Cardiac muscle cell (in vitro differentiated cells and primary cell): ENCODE measurements around the gene PPP1CC. TPM values are rescaled to one million over a fixed set of nuclear protein-coding genes. Genes with fewer than 3 reads are reported as not detected.
"Not testable (repeated sequence)": the region's sequence is repeated elsewhere in the genome, so short reads cannot be mapped to it uniquely, and the experiment has no call there.

ENCODE experiments used
- DNase-seq, 2 donors: peaks; one replicate each; pipeline versions ENCODE4 v3.0.0 to v3.0.0-alpha.2; 2010 to 2017; ENCODE audit warnings: low read depth in 1 of 2, low spot score in 1 of 2
- H3K27ac ChIP-seq: fragments of 200-600 bp; sonication (generic); 2 replicates; pipeline ENCODE4 v1.5.1; 2016
- H3K27me3 ChIP-seq: fragments of 200-600 bp; sonication (generic); 2 replicates; pipeline ENCODE4 v1.6.0; 2016; ENCODE audit warnings: control low read depth
- H3K36me3 ChIP-seq: fragments of 200-600 bp; sonication (generic); 2 replicates; pipeline ENCODE4 v1.5.1; 2016; ENCODE audit warnings: control low read depth
- H3K4me1 ChIP-seq: fragments of 200-600 bp; sonication (generic); 2 replicates; pipeline ENCODE4 v1.8.1; 2017; ENCODE audit warnings: low read depth, mild to moderate bottlenecking, mixed run types
- H3K4me3 ChIP-seq: fragments of 200-600 bp; sonication (generic); 2 replicates; pipeline ENCODE4 v1.5.1; 2016; ENCODE audit warnings: mild to moderate bottlenecking
- H3K9me3 ChIP-seq: fragments of 200-600 bp; sonication (generic); 2 replicates; pipeline ENCODE4 v1.5.1; 2017; ENCODE audit warnings: low read depth, mild to moderate bottlenecking, control low read depth
- polyA plus RNA-seq: library from polyadenylated mRNA; unstranded; fragments of >200 nt; fragmentation: Nextera tagmentation; extraction: Ambion mirVana; gene quantifications from 2 replicates; pipeline ENCODE4 v1.2.1, GENCODE V29; 2016
- total RNA-seq: library from RNA; depleted of rRNA; stranded (reverse); fragments of >200 nt; gene quantifications from 2 replicates; pipeline ENCODE4 v1.2.3, GENCODE V29; 2016
- TF ChIP-seq, protein P1 (sequence below): IDR thresholded peaks from 2 replicates; pipeline ENCODE4 v1.5.1; 2012; ENCODE audit warnings: low read depth, mild to moderate bottlenecking, low read length

Gene PPP1CC
- total and polyA plus RNA-seq, 2 experiments from 2014 or later = 85.2 to 150 TPM

DNA sequence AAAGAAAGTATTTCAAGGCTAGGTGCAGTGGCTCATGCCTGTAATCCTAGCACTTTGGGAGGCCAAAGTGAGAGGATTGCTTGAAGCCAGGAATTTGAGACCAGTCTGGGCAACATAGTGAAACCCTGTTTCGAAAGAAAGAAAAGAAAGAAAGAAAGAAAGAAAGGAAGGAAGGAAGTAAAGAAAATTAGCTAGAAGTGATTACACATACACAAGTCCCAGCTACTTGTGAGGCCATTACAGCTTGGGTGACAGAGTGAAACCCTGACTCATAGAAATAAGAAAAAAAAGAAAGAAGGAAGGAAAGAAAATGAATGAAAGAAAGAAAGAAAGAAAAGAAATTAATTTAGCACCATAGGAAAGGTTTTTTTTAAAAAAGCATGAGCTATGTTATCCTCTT, 33.3 kb upstream of the PPP1CC start:
- H3K36me3 ChIP-seq = no peaks in the 10 kb centered on the region
- TF ChIP-seq, protein P1, sequence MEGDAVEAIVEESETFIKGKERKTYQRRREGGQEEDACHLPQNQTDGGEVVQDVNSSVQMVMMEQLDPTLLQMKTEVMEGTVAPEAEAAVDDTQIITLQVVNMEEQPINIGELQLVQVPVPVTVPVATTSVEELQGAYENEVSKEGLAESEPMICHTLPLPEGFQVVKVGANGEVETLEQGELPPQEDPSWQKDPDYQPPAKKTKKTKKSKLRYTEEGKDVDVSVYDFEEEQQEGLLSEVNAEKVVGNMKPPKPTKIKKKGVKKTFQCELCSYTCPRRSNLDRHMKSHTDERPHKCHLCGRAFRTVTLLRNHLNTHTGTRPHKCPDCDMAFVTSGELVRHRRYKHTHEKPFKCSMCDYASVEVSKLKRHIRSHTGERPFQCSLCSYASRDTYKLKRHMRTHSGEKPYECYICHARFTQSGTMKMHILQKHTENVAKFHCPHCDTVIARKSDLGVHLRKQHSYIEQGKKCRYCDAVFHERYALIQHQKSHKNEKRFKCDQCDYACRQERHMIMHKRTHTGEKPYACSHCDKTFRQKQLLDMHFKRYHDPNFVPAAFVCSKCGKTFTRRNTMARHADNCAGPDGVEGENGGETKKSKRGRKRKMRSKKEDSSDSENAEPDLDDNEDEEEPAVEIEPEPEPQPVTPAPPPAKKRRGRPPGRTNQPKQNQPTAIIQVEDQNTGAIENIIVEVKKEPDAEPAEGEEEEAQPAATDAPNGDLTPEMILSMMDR = no peak
- H3K9me3 ChIP-seq = no peaks in the 10 kb centered on the region
- no peaks in the 10 kb centered on the region for H3K27me3 ChIP-seq
- no peaks in the 10 kb centered on the region for H3K4me1 ChIP-seq
- DNase-seq = no peak
- H3K4me3 ChIP-seq = no peak overlapping the region
- H3K27ac ChIP-seq = no peak overlapping the region

DNA sequence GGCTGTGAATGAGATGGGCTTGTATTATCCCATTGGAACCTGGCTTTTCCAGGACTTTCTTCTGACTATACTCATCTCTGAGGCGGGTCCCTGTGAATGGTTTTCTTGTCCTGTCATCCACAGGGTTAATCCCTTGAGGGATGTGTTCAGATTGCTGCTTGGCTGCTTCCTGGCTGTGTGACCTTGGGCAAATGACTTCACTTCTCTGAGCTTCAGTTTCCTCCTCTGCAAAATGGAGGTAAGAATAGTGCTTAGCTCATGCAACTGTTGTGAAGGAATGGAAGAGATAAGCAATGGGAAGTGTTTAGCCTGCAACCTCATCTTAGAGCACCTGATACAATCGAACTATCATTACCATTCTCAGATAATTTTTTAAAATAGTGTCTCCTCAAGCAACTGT, 32.1 kb upstream of the PPP1CC start:
- H3K4me3 ChIP-seq = no peak overlapping the region
- no peaks in the 10 kb centered on the region for H3K27me3 ChIP-seq
- no peaks in the 10 kb centered on the region for H3K4me1 ChIP-seq
- no peak overlapping the region for H3K27ac ChIP-seq
- no peaks in the 10 kb centered on the region for H3K9me3 ChIP-seq
- TF ChIP-seq, protein P1 = no peak
- DNase-seq = no peak
- no peaks in the 10 kb centered on the region for H3K36me3 ChIP-seq

DNA sequence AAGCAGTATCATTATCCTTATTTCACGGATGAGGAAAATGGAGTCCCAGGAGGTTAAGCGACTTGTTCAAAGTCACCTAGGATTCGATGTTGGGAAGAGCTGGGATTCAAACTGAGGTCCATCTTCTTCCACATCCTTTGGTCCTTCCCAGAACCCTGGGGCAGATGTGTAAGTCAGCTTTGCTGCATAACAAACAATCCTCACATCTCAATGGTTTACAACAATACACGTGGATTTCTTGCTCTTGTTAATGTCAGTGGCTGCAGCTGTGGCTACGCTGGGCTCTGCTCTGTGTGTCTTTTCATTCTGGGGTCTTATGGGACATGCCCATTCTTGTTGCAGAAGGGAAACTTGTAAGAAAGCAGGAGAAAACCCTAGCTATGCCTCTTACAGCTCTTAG, 26.3 kb upstream of the PPP1CC start:
- H3K36me3 ChIP-seq = no peaks in the 10 kb centered on the region
- H3K4me1 ChIP-seq = no peaks in the 10 kb centered on the region
- no peak overlapping the region for H3K27ac ChIP-seq
- no peaks in the 10 kb centered on the region for H3K9me3 ChIP-seq
- DNase-seq = no peak
- no peak overlapping the region for H3K4me3 ChIP-seq
- H3K27me3 ChIP-seq = no peaks in the 10 kb centered on the region
- TF ChIP-seq, protein P1 = no peak

DNA sequence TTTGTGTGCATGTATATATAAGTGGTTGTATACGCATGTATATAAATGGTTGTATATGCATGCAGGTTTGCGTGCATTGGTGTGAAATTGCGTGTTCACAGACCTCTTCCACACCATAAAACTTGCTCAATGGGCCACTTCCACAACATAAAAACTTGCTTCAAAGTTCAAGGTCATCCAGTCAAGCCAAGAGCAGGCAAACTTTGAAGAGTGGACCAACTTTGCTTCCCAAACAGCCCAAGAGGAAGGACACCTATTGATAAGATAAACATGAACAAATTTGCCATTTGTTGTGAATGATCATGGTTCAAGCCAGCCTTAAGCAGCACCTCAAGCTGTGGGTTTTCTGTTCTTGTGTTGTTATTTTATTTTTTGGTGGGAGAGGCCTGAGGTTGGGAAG, 25.2 kb upstream of the PPP1CC start:
- Histone ChIP-seq H3K4me3 (no peak overlapping the region), H3K36me3 (no peaks in the 10 kb centered on the region), H3K4me1 (no peaks in the 10 kb centered on the region), H3K27ac (no peak overlapping the region), H3K9me3 (no peaks in the 10 kb centered on the region), H3K27me3 (no peaks in the 10 kb centered on the region)
- TF ChIP-seq, protein P1 = no peak
- DNase-seq = no peak

DNA sequence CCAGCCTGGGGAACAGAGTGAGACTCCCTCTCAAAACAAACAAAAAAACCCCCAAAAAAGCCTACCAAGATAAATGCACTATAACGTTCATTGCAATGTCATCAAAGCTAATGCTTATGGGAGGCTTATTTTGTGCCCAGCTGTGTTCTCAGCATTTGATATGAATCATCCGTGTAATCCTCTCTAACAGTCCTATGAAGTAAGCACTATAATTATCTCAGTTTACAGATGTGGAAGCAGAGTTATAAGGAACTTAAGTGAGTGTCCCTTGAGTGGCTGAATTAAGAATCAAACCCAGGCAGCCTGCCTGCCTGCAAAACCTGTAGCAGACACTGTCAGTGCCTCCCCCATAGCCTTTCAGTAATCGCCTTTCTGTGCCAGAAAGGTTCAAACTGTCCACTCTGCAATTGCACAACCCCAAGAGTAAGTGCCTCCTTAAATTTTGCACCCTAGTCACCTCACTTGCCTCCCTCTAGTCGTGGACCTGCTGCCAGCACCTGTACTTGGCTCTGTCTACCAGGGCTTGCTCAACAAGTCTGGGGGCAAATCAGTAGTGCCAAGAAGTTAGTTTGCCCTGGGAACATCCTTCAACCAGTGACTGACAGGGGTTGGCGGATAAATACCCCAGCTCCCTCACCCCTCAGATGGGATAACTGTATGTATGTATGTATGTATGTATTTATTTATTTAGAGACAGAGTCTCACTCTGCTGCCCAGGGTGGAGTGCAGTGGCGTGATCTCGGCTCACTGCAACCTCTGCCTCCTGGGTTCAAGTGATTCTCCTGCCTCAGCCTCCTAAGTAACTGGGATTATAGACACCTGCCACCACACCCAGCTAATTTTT, 23.8 kb upstream of the PPP1CC start:
- Histone ChIP-seq H3K4me1 (no peaks in the 10 kb centered on the region), H3K27me3 (no peaks in the 10 kb centered on the region), H3K27ac (no peak overlapping the region), H3K9me3 (no peaks in the 10 kb centered on the region), H3K36me3 (no peaks in the 10 kb centered on the region), H3K4me3 (no peak overlapping the region)
- no peak for DNase-seq
- TF ChIP-seq, protein P1 = no peak

DNA sequence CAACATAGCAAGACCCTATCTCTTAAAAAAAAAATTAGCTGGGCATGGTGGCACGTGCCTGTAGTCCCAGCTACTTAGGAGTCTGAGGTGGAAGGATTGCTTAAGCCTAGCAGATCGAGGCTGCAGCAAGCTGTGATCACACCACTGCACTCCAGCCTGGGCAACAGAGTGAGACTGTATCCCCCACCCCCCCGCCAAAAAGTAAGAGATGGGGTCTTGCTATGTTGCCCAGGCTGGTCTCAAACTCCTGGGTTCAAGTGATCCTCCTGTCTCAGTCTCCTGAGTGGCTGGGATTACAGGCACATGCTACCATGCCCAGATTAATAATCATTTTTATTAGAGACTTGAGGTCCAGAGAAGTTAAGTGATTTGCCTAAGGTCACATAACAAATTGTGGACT, 22.9 kb upstream of the PPP1CC start:
- H3K27ac ChIP-seq, H3K4me1 ChIP-seq, H3K9me3 ChIP-seq, H3K4me3 ChIP-seq, H3K36me3 ChIP-seq, DNase-seq, H3K27me3 ChIP-seq: not testable (repeated sequence)
